Heart left ventricle (tissue), 13 donors: ENCODE results near the gene UBXN7.

Experiments
- POLR2A ChIP-seq, 2 donors: fragments of 450-650 bp; IDR thresholded peaks; one replicate each; pipeline ENCODE4 v1.6.1; 2017; ENCODE audit warnings: antibody characterized with exemption in 2 of 2, mild to moderate bottlenecking in 2 of 2, moderate library complexity in 2 of 2
- TF ChIP-seq, protein P1 (sequence below), 12 donors: fragments of 200-600 bp; sonication (generic) in 4 of 12; IDR thresholded peaks; one replicate each; pipeline versions ENCODE4 v1.5.0 to v1.8.0; 2018 to 2022; ENCODE audit warnings: antibody characterized with exemption in 12 of 12, mild to moderate bottlenecking in 5 of 12
- donor health status: ischemic (EF 13 %, LVEDD 7.1; RV severe dilation, severe dysfunction).
- donor health status: DM: no; HTN: yes; CAD: no.
- donor health status: DM: no; HTN: no; CAD: no.
- donor health status: ischemic (EF 25% LVEDD 6.9; RV normal size, moderate dysfunction).
- donor health status: ischemic (EF 25% LVEDD 5.7; RV mildly dilated, moderate dysfunction).
- donor health status: ischemic (EF 35%, LVEDD 5.7; RV mildly dilated, moderate dysfunction).
- donor health status: nonischemic (EF 11% LVEDD 7.7; RV severe dilation, severe dysfunction).
- donor health status: DM: yes; HTN: yes; CAD: no.
- donor health status: PGD.
- donor health status: ischemic (EF 29% LVEDD 5.4; RV normal size, mild dysfunction).
- donor health status: nonischemic (EF 23%, LVEDD 6.1; RV moderate dilation, normal function).

- TF ChIP-seq, protein P1, sequence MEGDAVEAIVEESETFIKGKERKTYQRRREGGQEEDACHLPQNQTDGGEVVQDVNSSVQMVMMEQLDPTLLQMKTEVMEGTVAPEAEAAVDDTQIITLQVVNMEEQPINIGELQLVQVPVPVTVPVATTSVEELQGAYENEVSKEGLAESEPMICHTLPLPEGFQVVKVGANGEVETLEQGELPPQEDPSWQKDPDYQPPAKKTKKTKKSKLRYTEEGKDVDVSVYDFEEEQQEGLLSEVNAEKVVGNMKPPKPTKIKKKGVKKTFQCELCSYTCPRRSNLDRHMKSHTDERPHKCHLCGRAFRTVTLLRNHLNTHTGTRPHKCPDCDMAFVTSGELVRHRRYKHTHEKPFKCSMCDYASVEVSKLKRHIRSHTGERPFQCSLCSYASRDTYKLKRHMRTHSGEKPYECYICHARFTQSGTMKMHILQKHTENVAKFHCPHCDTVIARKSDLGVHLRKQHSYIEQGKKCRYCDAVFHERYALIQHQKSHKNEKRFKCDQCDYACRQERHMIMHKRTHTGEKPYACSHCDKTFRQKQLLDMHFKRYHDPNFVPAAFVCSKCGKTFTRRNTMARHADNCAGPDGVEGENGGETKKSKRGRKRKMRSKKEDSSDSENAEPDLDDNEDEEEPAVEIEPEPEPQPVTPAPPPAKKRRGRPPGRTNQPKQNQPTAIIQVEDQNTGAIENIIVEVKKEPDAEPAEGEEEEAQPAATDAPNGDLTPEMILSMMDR (IDR thresholded peaks at IDR 0.05), result no peak
- no peak for TF ChIP-seq POLR2A (IDR thresholded peaks at IDR 0.05)
Observed at GRCh38 chr3:196356556-196356955, 75.7 kb downstream of the UBXN7 start.
